H9 (cell line): ENCODE results near the gene SLCO4A1. TPM values are rescaled to one million over a fixed set of nuclear protein-coding genes. Genes with fewer than 3 reads are reported as not detected.

Experiments
- DNase-seq: peaks from one replicate; pipeline ENCODE4 v3.0.0-alpha.2; 2017
- H2AFZ ChIP-seq: one replicate; pipeline ENCODE4 v1.6.1; 2013; ENCODE audit warnings: mild to moderate bottlenecking, low read length, control low read depth, moderate library complexity
- H2AK5ac ChIP-seq: 2 replicates; pipeline ENCODE4 v1.6.1; 2013; ENCODE audit warnings: low read length, control low read depth, mixed read lengths; ENCODE audit not compliant: insufficient read length
- H2BK120ac ChIP-seq: one replicate; pipeline ENCODE4 v1.6.1; 2013; ENCODE audit warnings: low read depth, mild to moderate bottlenecking, low read length, control low read depth, inconsistent platforms; ENCODE audit not compliant: poor library complexity, severe bottlenecking
- H2BK12ac ChIP-seq: 2 replicates; pipeline ENCODE4 v1.6.1; 2013; ENCODE audit warnings: low read length, control low read depth, mixed read lengths, low read depth; ENCODE audit not compliant: insufficient read length
- H2BK15ac ChIP-seq: 2 replicates; pipeline ENCODE4 v1.6.1; 2013; ENCODE audit warnings: low read depth, low read length, control low read depth
- H2BK20ac ChIP-seq: one replicate; pipeline ENCODE4 v1.6.1; 2013; ENCODE audit warnings: low read depth, mild to moderate bottlenecking, low read length, control low read depth, inconsistent platforms; ENCODE audit not compliant: poor library complexity, severe bottlenecking
- H2BK5ac ChIP-seq: 2 replicates; pipeline ENCODE4 v1.6.1; 2013; ENCODE audit warnings: low read length, control low read depth, mixed read lengths; ENCODE audit not compliant: insufficient read length
- H3K14ac ChIP-seq: 2 replicates; pipeline ENCODE4 v1.6.1; 2013; ENCODE audit warnings: low read length, control low read depth; ENCODE audit not compliant: insufficient read depth
- H3K18ac ChIP-seq: 2 replicates; pipeline ENCODE4 v1.6.1; 2013; ENCODE audit warnings: low read depth, mild to moderate bottlenecking, mixed read lengths, low read length, control low read depth; ENCODE audit not compliant: insufficient read length
- H3K23ac ChIP-seq: 2 replicates; pipeline ENCODE4 v1.6.1; 2013; ENCODE audit warnings: low read length, control low read depth, mixed read lengths, low read depth; ENCODE audit not compliant: insufficient read length
- H3K23me2 ChIP-seq: 2 replicates; pipeline ENCODE4 v1.6.1; 2013; ENCODE audit warnings: low read depth, mild to moderate bottlenecking, mixed read lengths, low read length, control low read depth; ENCODE audit not compliant: insufficient read length, poor library complexity, severe bottlenecking
- H3K27ac ChIP-seq: 2 replicates; pipeline ENCODE4 v1.5.1; 2013; ENCODE audit warnings: low read length, control low read depth, mixed read lengths, low read depth; ENCODE audit not compliant: insufficient read length
- H3K27me3 ChIP-seq: 2 replicates; pipeline ENCODE4 v1.6.1; 2013; ENCODE audit warnings: low read length, control low read depth, inconsistent platforms; ENCODE audit not compliant: insufficient read depth
- H3K4ac ChIP-seq: 2 replicates; pipeline ENCODE4 v1.6.1; 2013; ENCODE audit warnings: low read depth, mild to moderate bottlenecking, control low read depth, inconsistent platforms, low read length, moderate library complexity
- H3K4me1 ChIP-seq: 2 replicates; pipeline ENCODE4 v1.6.1; 2013; ENCODE audit warnings: low read length, control low read depth, inconsistent platforms; ENCODE audit not compliant: insufficient read depth
- H3K4me2 ChIP-seq: 2 replicates; pipeline ENCODE4 v1.6.1; 2013; ENCODE audit warnings: low read length, control low read depth, mixed read lengths; ENCODE audit not compliant: insufficient read length, insufficient read depth
- H3K56ac ChIP-seq: 2 replicates; pipeline ENCODE4 v1.6.1; 2013; ENCODE audit warnings: low read depth, mild to moderate bottlenecking, mixed read lengths, low read length, control low read depth; ENCODE audit not compliant: insufficient read length
- H3K79me1 ChIP-seq: 2 replicates; pipeline ENCODE4 v1.6.1; 2013; ENCODE audit warnings: low read depth, mild to moderate bottlenecking, moderate library complexity, low read length, control low read depth, inconsistent platforms; ENCODE audit not compliant: insufficient read depth, poor library complexity, severe bottlenecking
- H3K79me2 ChIP-seq: 2 replicates; pipeline ENCODE4 v1.6.1; 2013; ENCODE audit warnings: low read length, control low read depth, inconsistent platforms; ENCODE audit not compliant: insufficient read depth
- H3K9ac ChIP-seq: 2 replicates; pipeline ENCODE4 v1.6.1; 2013; ENCODE audit warnings: low read length, control low read depth, mixed read lengths; ENCODE audit not compliant: insufficient read length; ENCODE audit errors: extremely low read depth
- H3K9me3 ChIP-seq: one replicate; pipeline ENCODE4 v1.6.1; 2013; ENCODE audit warnings: low read depth, low read length, inconsistent platforms; ENCODE audit not compliant: control insufficient read depth
- H3T11ph ChIP-seq: one replicate; pipeline ENCODE4 v1.6.1; 2013; ENCODE audit warnings: mild to moderate bottlenecking, low read length, control low read depth, inconsistent platforms
- H4K20me1 ChIP-seq: one replicate; pipeline ENCODE4 v1.6.1; 2013; ENCODE audit not compliant: control insufficient read depth, insufficient read length, insufficient read depth
- H4K5ac ChIP-seq: 2 replicates; pipeline ENCODE4 v1.6.1; 2013; ENCODE audit warnings: low read depth, mild to moderate bottlenecking, mixed read lengths, low read length, control low read depth; ENCODE audit not compliant: insufficient read length
- H4K8ac ChIP-seq: replicated peaks from 2 replicates; pipeline ENCODE4 v1.6.1; 2013; ENCODE audit warnings: low read length, control low read depth, mixed read lengths, low read depth; ENCODE audit not compliant: insufficient read length
- H4K91ac ChIP-seq: 2 replicates; pipeline ENCODE4 v1.6.1; 2013; ENCODE audit warnings: low read depth, mild to moderate bottlenecking, moderate library complexity, mixed read lengths, low read length, control low read depth; ENCODE audit not compliant: insufficient read length
- H3K27ac Mint-ChIP-seq, 3 experiments: 2 replicates in 2 of 3; 3 replicates in 1 of 3; pipeline ENCODE4 v1.8.0; 2020 to 2021; ENCODE audit warnings: mixed read lengths in 3 of 3, mild to moderate bottlenecking in 1 of 3, moderate library complexity in 1 of 3
- H3K27me3 Mint-ChIP-seq: 2 replicates; pipeline ENCODE4 v1.8.0; 2021; ENCODE audit warnings: low read depth, mild to moderate bottlenecking, moderate library complexity, mixed read lengths
- H3K36me3 Mint-ChIP-seq, 3 experiments: 2 replicates in 2 of 3; 3 replicates in 1 of 3; pipeline ENCODE4 v1.8.0; 2020 to 2021; ENCODE audit warnings: low read depth in 3 of 3, mixed read lengths in 3 of 3; ENCODE audit not compliant: insufficient read depth in 1 of 3
- H3K4me1 Mint-ChIP-seq, 2 experiments: 2 replicates each; pipeline ENCODE4 v1.8.0; 2020; ENCODE audit warnings: mixed read lengths in 2 of 2
- H3K4me3 Mint-ChIP-seq, 2 experiments: 2 replicates in 1 of 2; 3 replicates in 1 of 2; pipeline ENCODE4 v1.8.0; 2020 to 2021; ENCODE audit warnings: mild to moderate bottlenecking in 2 of 2, mixed read lengths in 2 of 2, moderate library complexity in 1 of 2
- H3K9me3 Mint-ChIP-seq, 2 experiments: 2 replicates in 1 of 2; 3 replicates in 1 of 2; pipeline ENCODE4 v1.8.0; 2020; ENCODE audit warnings: mild to moderate bottlenecking in 2 of 2, mixed read lengths in 2 of 2, moderate library complexity in 1 of 2
- CTCF ChIP-seq: fragments of 200-600 bp; sonication (generic); conservative IDR thresholded peaks from 3 replicates; pipeline ENCODE4 v1.8.0; 2021; ENCODE audit warnings: antibody characterized with exemption, mild to moderate bottlenecking
- WGBS: extraction: QIAGEN DNeasy Blood & Tissue Kit; methylation state at CpG from one replicate; pipeline ENCODE4 v1.1.7; 2013; ENCODE audit warnings: missing lambda C conversion rate, low lambda C conversion rate, mixed read lengths; ENCODE audit not compliant: insufficient read length; ENCODE audit errors: extremely low coverage; 5-methylcytosine and 5-hydroxymethylcytosine counted together
- total RNA-seq: library from RNA; stranded (reverse); gene quantifications from 2 replicates; pipeline ENCODE4 v1.2.1, GENCODE V29; 2021

SLCO4A1 gene
- total RNA-seq, 1 experiment from 2014 or later, result 9.4 TPM

GRCh38 chr20:62637110-62637509 lies 5.2 kb upstream of the SLCO4A1 start:
- no peak overlapping the region for H3K4ac ChIP-seq
- no peak overlapping the region for H2BK20ac ChIP-seq
- no peak overlapping the region for H4K8ac ChIP-seq
- no peak overlapping the region for H3K27ac ChIP-seq
- WGBS, result no CpG with 5 or more reads among the region's 5 CpGs
- H2AK5ac ChIP-seq, result no peak overlapping the region
- H3K27ac Mint-ChIP-seq, result no peak overlapping the region
- H2BK5ac ChIP-seq, result no peak overlapping the region
- H4K20me1 ChIP-seq, result no peaks in the 10 kb centered on the region
- H4K91ac ChIP-seq, result no peak overlapping the region
- H3K9ac ChIP-seq, result no peak overlapping the region
- H3K4me2 ChIP-seq, result no peak overlapping the region
- no peaks in the 10 kb centered on the region; a peak in 2 of 5 replicates for H3K9me3 Mint-ChIP-seq
- H3K14ac ChIP-seq, result no peak overlapping the region
- no peak overlapping the region for H4K5ac ChIP-seq
- no peaks in the 10 kb centered on the region for H3K79me2 ChIP-seq
- no peaks in the 10 kb centered on the region for H3K79me1 ChIP-seq
- no peak overlapping the region for H3K56ac ChIP-seq
- no peak for TF ChIP-seq CTCF
- H3K4me1 ChIP-seq, result no peaks in the 10 kb centered on the region
- H2BK12ac ChIP-seq, result no peak overlapping the region
- H3K4me1 Mint-ChIP-seq, result peaks cover 16 to 47% of the 10 kb centered on the region in 2 experiments
- no peak overlapping the region for H2BK15ac ChIP-seq
- H3T11ph ChIP-seq, result no peak overlapping the region
- H3K36me3 Mint-ChIP-seq, result no peaks in the 10 kb centered on the region; a peak in 1 of 7 replicates
- no peak overlapping the region for H3K18ac ChIP-seq
- DNase-seq, result no peak
- H3K23ac ChIP-seq, result no peak overlapping the region
- H2BK120ac ChIP-seq, result no peak overlapping the region
- peaks cover 3% of the 10 kb centered on the region for H3K23me2 ChIP-seq
- no peak overlapping the region for H3K4me3 Mint-ChIP-seq
- H3K27me3 Mint-ChIP-seq, result peaks cover 58% of the 10 kb centered on the region
- no peak overlapping the region for H2AFZ ChIP-seq
- H3K9me3 ChIP-seq, result no peaks in the 10 kb centered on the region
- H3K27me3 ChIP-seq, result peaks cover 5% of the 10 kb centered on the region; the same call in 1 of the 2 replicates
